ENCODE results near the gene CCDC102A. TPM values are rescaled to one million over a fixed set of nuclear protein-coding genes. Genes with fewer than 3 reads are reported as not detected.

The CCDC102A gene
- polyA plus RNA-seq, 2 of the 4 experiments (the other 2 are of a cell fraction), result 8.0 to 8.3 TPM

DNA sequence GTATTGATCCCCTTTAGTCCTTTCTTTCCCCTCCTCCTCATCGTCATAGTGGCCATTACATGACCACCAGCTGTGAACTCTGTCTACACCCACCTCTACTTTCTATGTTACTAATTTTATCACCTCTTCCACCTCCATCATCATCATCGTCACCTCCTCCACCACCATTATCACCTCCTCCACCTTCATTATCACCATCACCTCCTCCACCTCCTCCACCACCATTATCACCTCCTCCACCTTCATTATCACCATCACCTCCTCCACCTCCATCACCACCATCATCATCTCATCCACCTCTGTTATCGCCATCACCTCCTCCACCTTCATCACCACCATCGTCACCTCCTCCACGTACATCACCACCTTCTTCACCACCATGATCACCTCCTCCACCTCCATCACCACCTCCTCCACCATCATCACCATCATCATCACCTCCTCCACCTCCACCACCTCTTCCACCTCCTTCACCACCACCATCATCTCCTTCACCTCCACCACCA is 31.9 kb upstream of the CCDC102A start:
- H3K4me1 ChIP-seq, result 0 out of 3 replicates have a peak, but pooled peaks cover 5% of the 10 kb centered on the region
- no peak for ATAC-seq
- H3K4me2 ChIP-seq, result no peak overlapping the region
- no peak for FAIRE-seq
- ChIA-PET POLR2A (no interaction called here), CTCF (interaction anchor here (1.0 kb wide), 1 partner anchor 8 kb away, joined by 4 read pairs; no protein-coding TSS in a partner anchor)
- H3K9me3 ChIP-seq, result no peaks in the 10 kb centered on the region
- no peak overlapping the region for H3K27ac ChIP-seq
- DNase-seq (ENCODE audit: low read depth in 1 of 2, low spot score in 1 of 2), result no peak
- no peak overlapping the region for H3K4me3 ChIP-seq
- WGBS (ENCODE audit: missing lambda C conversion rate), result 89% methylated on average over 5 of the region's 5 CpGs
- TF ChIP-seq SMC3 (IDR thresholded peaks at IDR 0.05) (no peak), FOXS1 (CRISPR knock-in tag; IDR thresholded peaks at IDR 0.05) (no peak), FOSB (CRISPR knock-in tag; IDR thresholded peaks at IDR 0.05) (no peak), NFE2L2 (conservative IDR thresholded peaks at IDR 0.05; ENCODE audit: low read length) (no peak), KDM5A (IDR thresholded peaks at IDR 0.05) (no peak), RAD21 (conservative IDR thresholded peaks at IDR 0.05 in 1 of 2, IDR thresholded peaks at IDR 0.05 in 1 of 2) (no peak), CHD4 (IDR thresholded peaks at IDR 0.05; ENCODE audit: borderline replicate concordance) (no peak)
- TF ChIP-seq, protein P1, sequence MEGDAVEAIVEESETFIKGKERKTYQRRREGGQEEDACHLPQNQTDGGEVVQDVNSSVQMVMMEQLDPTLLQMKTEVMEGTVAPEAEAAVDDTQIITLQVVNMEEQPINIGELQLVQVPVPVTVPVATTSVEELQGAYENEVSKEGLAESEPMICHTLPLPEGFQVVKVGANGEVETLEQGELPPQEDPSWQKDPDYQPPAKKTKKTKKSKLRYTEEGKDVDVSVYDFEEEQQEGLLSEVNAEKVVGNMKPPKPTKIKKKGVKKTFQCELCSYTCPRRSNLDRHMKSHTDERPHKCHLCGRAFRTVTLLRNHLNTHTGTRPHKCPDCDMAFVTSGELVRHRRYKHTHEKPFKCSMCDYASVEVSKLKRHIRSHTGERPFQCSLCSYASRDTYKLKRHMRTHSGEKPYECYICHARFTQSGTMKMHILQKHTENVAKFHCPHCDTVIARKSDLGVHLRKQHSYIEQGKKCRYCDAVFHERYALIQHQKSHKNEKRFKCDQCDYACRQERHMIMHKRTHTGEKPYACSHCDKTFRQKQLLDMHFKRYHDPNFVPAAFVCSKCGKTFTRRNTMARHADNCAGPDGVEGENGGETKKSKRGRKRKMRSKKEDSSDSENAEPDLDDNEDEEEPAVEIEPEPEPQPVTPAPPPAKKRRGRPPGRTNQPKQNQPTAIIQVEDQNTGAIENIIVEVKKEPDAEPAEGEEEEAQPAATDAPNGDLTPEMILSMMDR (IDR thresholded peaks at IDR 0.05), result no peak
- TF ChIP-seq, protein P2, sequence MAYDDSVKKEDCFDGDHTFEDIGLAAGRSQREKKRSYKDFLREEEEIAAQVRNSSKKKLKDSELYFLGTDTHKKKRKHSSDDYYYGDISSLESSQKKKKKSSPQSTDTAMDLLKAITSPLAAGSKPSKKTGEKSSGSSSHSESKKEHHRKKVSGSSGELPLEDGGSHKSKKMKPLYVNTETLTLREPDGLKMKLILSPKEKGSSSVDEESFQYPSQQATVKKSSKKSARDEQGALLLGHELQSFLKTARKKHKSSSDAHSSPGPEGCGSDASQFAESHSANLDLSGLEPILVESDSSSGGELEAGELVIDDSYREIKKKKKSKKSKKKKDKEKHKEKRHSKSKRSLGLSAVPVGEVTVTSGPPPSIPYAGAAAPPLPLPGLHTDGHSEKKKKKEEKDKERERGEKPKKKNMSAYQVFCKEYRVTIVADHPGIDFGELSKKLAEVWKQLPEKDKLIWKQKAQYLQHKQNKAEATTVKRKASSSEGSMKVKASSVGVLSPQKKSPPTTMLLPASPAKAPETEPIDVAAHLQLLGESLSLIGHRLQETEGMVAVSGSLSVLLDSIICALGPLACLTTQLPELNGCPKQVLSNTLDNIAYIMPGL (CRISPR knock-in tag; IDR thresholded peaks at IDR 0.05; ENCODE audit: borderline replicate concordance), result no peak

DNA sequence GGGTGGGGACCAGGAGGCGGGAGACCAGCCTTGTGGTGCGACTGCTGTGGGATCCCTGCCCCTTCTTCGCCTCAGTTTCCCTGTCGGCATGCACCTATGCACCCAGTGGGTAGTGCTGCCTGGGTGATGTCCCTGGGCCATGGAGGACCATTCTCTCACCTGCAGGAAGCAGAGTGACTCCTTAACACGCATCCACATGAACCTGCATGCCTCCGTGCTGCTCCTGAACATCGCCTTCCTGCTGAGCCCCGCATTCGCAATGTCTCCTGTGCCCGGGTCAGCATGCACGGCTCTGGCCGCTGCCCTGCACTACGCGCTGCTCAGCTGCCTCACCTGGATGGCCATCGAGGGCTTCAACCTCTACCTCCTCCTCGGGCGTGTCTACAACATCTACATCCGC is 31.3 kb upstream of the CCDC102A start:
- no peak overlapping the region for H3K4me3 ChIP-seq
- no peaks in the 10 kb centered on the region for H3K9me3 ChIP-seq
- ChIA-PET POLR2A (no interaction called here), CTCF (interaction anchor here (1.0 to 2.8 kb wide), 2 partner anchors 8 to 48 kb away, joined by 4 to 9 read pairs; no protein-coding TSS in a partner anchor)
- H3K4me1 ChIP-seq, result 0 out of 3 replicates have a peak, but pooled peaks cover 5% of the 10 kb centered on the region
- H3K27ac ChIP-seq, result no peak overlapping the region
- ATAC-seq (no peak), FAIRE-seq (no peak), DNase-seq (ENCODE audit: low read depth in 1 of 2, low spot score in 1 of 2) (no peak)
- no peak overlapping the region for H3K4me2 ChIP-seq
- WGBS (ENCODE audit: missing lambda C conversion rate), result 82% methylated on average over 18 of the region's 18 CpGs
- TF ChIP-seq ZC3H11A (IDR thresholded peaks at IDR 0.05), result no peak
- no peak for TF ChIP-seq POLR2AphosphoS2 (conservative IDR thresholded peaks at IDR 0.05; ENCODE audit: low read length)
- TF ChIP-seq, protein P2 (CRISPR knock-in tag; IDR thresholded peaks at IDR 0.05; ENCODE audit: borderline replicate concordance), result no peak
- TF ChIP-seq CBX2 (IDR thresholded peaks at IDR 0.05; ENCODE audit: borderline replicate concordance, low read depth), result no peak

DNA sequence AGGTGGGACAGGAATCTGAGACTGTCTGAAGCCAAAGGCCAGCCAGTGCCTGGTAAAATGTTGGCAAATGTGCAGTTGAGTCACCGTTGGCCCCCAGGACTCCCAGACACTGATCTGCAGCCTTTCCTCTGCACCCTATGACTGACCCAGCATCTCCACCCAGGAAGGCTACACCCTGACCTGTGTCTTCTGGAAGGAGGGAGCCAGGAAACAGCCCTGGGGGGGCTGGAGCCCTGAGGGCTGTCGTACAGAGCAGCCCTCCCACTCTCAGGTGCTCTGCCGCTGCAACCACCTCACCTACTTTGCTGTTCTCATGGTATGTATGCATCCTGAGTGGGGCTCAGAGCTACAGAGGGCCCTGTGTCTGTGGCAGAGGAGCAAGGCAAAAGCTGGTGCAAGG is 30.1 kb upstream of the CCDC102A start:
- DNase-seq (ENCODE audit: low read depth in 1 of 2, low spot score in 1 of 2), result no peak
- ChIA-PET CTCF (interaction anchor here (2.4 to 4.8 kb wide), 4 partner anchors 10 to 83 kb away, joined by 8 to 50 read pairs (median 14); no protein-coding TSS in a partner anchor), POLR2A (no interaction called here)
- peak in 1 of 2 experiments; percentile 27; a peak in 3 of 6 replicates for ATAC-seq
- H3K4me1 ChIP-seq, result 0 out of 3 replicates have a peak, but pooled peaks cover 5% of the 10 kb centered on the region
- no peak overlapping the region for H3K27ac ChIP-seq
- H3K9me3 ChIP-seq, result peaks cover 3% of the 10 kb centered on the region; the same call in 1 of the 3 replicates
- no peak overlapping the region for H3K4me3 ChIP-seq
- no peak for FAIRE-seq
- WGBS (ENCODE audit: missing lambda C conversion rate), result 63% methylated on average over 2 of the region's 3 CpGs
- no peak overlapping the region for H3K4me2 ChIP-seq
- TF ChIP-seq TP53 (CRISPR knock-in tag; IDR thresholded peaks at IDR 0.05), result no peak
- TF ChIP-seq NPAS2 (CRISPR knock-in tag; IDR thresholded peaks at IDR 0.05; ENCODE audit: borderline replicate concordance), result no peak
- TF ChIP-seq, protein P3, sequence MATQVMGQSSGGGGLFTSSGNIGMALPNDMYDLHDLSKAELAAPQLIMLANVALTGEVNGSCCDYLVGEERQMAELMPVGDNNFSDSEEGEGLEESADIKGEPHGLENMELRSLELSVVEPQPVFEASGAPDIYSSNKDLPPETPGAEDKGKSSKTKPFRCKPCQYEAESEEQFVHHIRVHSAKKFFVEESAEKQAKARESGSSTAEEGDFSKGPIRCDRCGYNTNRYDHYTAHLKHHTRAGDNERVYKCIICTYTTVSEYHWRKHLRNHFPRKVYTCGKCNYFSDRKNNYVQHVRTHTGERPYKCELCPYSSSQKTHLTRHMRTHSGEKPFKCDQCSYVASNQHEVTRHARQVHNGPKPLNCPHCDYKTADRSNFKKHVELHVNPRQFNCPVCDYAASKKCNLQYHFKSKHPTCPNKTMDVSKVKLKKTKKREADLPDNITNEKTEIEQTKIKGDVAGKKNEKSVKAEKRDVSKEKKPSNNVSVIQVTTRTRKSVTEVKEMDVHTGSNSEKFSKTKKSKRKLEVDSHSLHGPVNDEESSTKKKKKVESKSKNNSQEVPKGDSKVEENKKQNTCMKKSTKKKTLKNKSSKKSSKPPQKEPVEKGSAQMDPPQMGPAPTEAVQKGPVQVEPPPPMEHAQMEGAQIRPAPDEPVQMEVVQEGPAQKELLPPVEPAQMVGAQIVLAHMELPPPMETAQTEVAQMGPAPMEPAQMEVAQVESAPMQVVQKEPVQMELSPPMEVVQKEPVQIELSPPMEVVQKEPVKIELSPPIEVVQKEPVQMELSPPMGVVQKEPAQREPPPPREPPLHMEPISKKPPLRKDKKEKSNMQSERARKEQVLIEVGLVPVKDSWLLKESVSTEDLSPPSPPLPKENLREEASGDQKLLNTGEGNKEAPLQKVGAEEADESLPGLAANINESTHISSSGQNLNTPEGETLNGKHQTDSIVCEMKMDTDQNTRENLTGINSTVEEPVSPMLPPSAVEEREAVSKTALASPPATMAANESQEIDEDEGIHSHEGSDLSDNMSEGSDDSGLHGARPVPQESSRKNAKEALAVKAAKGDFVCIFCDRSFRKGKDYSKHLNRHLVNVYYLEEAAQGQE (IDR thresholded peaks at IDR 0.05), result no peak
- no peak for TF ChIP-seq HDAC2 (IDR thresholded peaks at IDR 0.05)
- TF ChIP-seq, protein P4, sequence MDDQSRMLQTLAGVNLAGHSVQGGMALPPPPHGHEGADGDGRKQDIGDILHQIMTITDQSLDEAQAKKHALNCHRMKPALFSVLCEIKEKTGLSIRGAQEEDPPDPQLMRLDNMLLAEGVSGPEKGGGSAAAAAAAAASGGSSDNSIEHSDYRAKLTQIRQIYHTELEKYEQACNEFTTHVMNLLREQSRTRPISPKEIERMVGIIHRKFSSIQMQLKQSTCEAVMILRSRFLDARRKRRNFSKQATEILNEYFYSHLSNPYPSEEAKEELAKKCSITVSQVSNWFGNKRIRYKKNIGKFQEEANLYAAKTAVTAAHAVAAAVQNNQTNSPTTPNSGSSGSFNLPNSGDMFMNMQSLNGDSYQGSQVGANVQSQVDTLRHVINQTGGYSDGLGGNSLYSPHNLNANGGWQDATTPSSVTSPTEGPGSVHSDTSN (IDR thresholded peaks at IDR 0.05), result no peak
- no peak for TF ChIP-seq ZNF302 (CRISPR knock-in tag; IDR thresholded peaks at IDR 0.05)
- TF ChIP-seq ZFP36 (IDR thresholded peaks at IDR 0.05; ENCODE audit: borderline replicate concordance, partially characterized antibody), result no peak
- TF ChIP-seq HEYL (CRISPR knock-in tag; IDR thresholded peaks at IDR 0.05), result no peak
- no peak for TF ChIP-seq FOSB (CRISPR knock-in tag; IDR thresholded peaks at IDR 0.05)
- no peak for TF ChIP-seq NFE2L2 (conservative IDR thresholded peaks at IDR 0.05; ENCODE audit: low read length)
- no peak for TF ChIP-seq HOXA7 (CRISPR knock-in tag; IDR thresholded peaks at IDR 0.05)
- no peak for TF ChIP-seq POLR2A (IDR thresholded peaks at IDR 0.05; ENCODE audit: low read length)

Measured in A549 (cell line).